ENCODE measurements around the gene ADAMTS2.

The ADAMTS2 gene

GRCh38 chr5:179306191-179307012 lies 38.9 kb downstream of the ADAMTS2 start:
- H3K4me3 Mint-ChIP-seq, result no peak overlapping the region
- H3K27ac Mint-ChIP-seq, result no peak overlapping the region
- peaks cover 3% of the 10 kb centered on the region for H3K36me3 Mint-ChIP-seq
- H3K9me3 Mint-ChIP-seq (ENCODE audit: low read depth), result peaks cover 18% of the 10 kb centered on the region
- H3K27me3 Mint-ChIP-seq, result peaks cover 3% of the 10 kb centered on the region
- H3K4me1 Mint-ChIP-seq (ENCODE audit: low read depth), result no peaks in the 10 kb centered on the region

DNA sequence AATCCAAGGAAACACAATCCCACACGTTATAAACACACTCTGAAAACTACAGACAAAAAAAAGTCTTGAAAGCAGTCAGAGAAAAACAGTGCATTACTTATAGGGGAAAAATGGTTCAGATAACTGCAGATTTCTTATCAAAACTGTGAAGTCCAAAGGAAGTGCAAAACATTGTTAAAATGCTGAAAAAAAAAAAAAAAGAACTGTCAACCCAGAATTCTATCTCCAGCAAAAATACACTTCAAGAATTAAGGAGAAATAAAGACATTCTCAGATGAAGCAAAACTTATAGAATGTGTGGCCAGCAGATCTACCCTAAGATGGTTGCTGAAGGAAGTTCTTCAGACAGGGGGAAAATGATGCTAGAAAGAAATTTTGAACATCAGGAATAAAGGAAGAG lies 40.4 kb downstream of the ADAMTS2 start:
- Mint-ChIP-seq H3K4me3 (no peak overlapping the region), H3K27ac (no peak overlapping the region), H3K9me3 (ENCODE audit: low read depth) (peaks cover 18% of the 10 kb centered on the region), H3K36me3 (peaks cover 3% of the 10 kb centered on the region), H3K27me3 (peaks cover 4% of the 10 kb centered on the region), H3K4me1 (ENCODE audit: low read depth) (no peaks in the 10 kb centered on the region)

DNA sequence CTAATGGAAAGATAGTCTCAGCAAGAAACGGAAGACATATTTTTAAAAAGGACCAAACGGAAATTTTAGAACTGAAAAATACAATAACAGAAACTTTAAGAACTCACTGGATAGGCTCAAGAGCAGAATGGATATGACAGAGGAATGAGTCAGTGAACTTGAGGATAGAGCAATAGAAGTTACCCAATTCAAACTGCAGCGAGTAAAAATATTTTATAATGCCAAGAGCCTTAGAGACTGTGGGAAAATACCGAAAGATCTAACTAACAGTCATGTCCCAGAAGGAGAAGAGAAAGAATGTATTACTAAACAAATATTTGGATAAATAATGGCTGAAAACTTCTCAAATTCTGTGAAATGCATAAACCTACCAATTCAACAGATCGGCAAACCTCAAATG lies 40.8 kb downstream of the ADAMTS2 start:
- Mint-ChIP-seq H3K4me3 (no peak overlapping the region), H3K36me3 (peaks cover 3% of the 10 kb centered on the region), H3K4me1 (ENCODE audit: low read depth) (no peaks in the 10 kb centered on the region), H3K9me3 (ENCODE audit: low read depth) (peaks cover 18% of the 10 kb centered on the region), H3K27ac (no peak overlapping the region), H3K27me3 (peaks cover 4% of the 10 kb centered on the region)

GRCh38 chr5:179303451-179304200 lies 41.6 kb downstream of the ADAMTS2 start:
- Mint-ChIP-seq H3K9me3 (ENCODE audit: low read depth) (peaks cover 22% of the 10 kb centered on the region), H3K27ac (no peak overlapping the region), H3K4me3 (no peak overlapping the region), H3K36me3 (peaks cover 3% of the 10 kb centered on the region), H3K4me1 (ENCODE audit: low read depth) (no peaks in the 10 kb centered on the region), H3K27me3 (peaks cover 7% of the 10 kb centered on the region)

DNA sequence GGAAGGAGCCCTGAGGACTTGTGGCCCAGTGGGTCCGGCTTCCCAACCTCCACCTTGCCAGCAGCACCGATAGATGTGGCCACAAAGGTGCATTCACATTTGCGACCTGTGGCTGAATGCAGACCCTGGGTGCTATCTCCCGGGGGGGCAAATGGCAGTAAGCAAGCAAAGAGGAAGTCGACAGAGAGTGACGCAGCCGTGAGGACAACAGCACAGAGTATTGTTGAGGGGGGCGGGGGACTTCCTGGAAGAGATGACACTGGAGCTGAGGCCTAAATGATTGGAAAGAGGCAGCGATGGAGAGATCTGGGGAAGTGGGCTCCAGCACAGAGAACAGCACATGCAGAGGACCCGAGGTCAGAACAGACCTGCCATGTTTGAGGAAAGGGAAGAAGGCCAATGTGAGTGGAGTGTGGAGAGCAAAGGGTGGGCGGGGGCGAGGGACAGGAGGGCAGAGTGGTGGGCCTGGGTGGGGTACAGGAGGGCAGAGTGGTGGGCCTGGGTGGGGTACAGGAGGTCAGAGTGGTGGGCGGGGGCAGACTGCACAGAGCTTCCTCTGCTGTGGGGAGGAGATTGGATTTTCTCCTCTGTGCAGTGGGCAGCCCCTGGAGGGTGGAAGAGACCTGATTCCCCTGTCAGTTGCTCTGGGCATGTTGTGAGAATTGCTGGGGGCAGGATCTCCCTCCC lies 42.6 kb downstream of the ADAMTS2 start:
- H3K36me3 Mint-ChIP-seq, result peaks cover 3% of the 10 kb centered on the region
- peaks cover 26% of the 10 kb centered on the region for H3K9me3 Mint-ChIP-seq (ENCODE audit: low read depth)
- H3K4me1 Mint-ChIP-seq (ENCODE audit: low read depth), result no peaks in the 10 kb centered on the region
- peaks cover 7% of the 10 kb centered on the region for H3K27me3 Mint-ChIP-seq
- no peak overlapping the region for H3K27ac Mint-ChIP-seq
- no peak overlapping the region for H3K4me3 Mint-ChIP-seq

GRCh38 chr5:179301796-179302195 lies 43.5 kb downstream of the ADAMTS2 start:
- Mint-ChIP-seq H3K9me3 (ENCODE audit: low read depth) (peaks cover 26% of the 10 kb centered on the region), H3K36me3 (peaks cover 3% of the 10 kb centered on the region)

DNA sequence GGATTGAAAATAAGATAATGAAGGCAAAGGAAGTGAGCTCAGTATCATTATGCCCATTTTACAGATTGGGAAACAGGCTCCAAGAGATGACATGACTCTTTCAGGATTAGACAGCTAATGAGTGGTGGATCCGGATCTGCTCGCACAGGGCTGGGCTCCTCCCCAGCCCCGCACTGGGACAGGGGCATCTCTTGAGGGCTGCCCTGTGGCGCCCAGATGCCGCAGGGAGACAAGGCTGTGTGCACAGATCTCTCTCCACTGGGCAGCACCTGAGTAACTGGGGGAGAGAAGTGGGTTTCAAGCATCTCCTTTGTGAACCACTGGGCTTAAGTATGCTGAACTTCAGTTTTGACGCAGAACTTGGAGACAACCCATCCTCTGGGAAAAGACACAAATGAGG lies 43.9 kb downstream of the ADAMTS2 start:
- Mint-ChIP-seq H3K4me3 (no peak overlapping the region), H3K27me3 (peaks cover 6% of the 10 kb centered on the region), H3K9me3 (ENCODE audit: low read depth) (peaks cover 26% of the 10 kb centered on the region), H3K4me1 (ENCODE audit: low read depth) (no peaks in the 10 kb centered on the region), H3K36me3 (peaks cover 3% of the 10 kb centered on the region), H3K27ac (no peak overlapping the region)

More at GRCh38 chr5:179301796-179302195, 43.5 kb downstream of the ADAMTS2 start:
- H3K27ac Mint-ChIP-seq, result no peak overlapping the region
- no peak overlapping the region for H3K4me3 Mint-ChIP-seq
- H3K27me3 Mint-ChIP-seq, result peaks cover 6% of the 10 kb centered on the region
- H3K4me1 Mint-ChIP-seq (ENCODE audit: low read depth), result no peaks in the 10 kb centered on the region

GRCh38 chr5:179300581-179301180 lies 44.6 kb downstream of the ADAMTS2 start:
- peaks cover 6% of the 10 kb centered on the region for H3K27me3 Mint-ChIP-seq
- H3K4me1 Mint-ChIP-seq (ENCODE audit: low read depth), result no peaks in the 10 kb centered on the region
- H3K36me3 Mint-ChIP-seq, result peaks cover 3% of the 10 kb centered on the region
- H3K9me3 Mint-ChIP-seq (ENCODE audit: low read depth), result peaks cover 23% of the 10 kb centered on the region
- H3K27ac Mint-ChIP-seq, result no peak overlapping the region
- H3K4me3 Mint-ChIP-seq, result no peak overlapping the region

- Mint-ChIP-seq H3K9me3 (ENCODE audit: low read depth) (peaks cover 8% of the 10 kb centered on the region), H3K4me3 (no peak overlapping the region), H3K27ac (no peak overlapping the region), H3K36me3 (no peaks in the 10 kb centered on the region), H3K27me3 (peaks cover 6% of the 10 kb centered on the region), H3K4me1 (ENCODE audit: low read depth) (no peaks in the 10 kb centered on the region)
Measured at GRCh38 chr5:179298181-179298993, 46.9 kb downstream of the ADAMTS2 start.

GRCh38 chr5:179297486-179298180 lies 47.6 kb downstream of the ADAMTS2 start:
- Mint-ChIP-seq H3K4me3 (no peak overlapping the region), H3K27ac (no peak overlapping the region), H3K27me3 (peaks cover 6% of the 10 kb centered on the region), H3K36me3 (no peaks in the 10 kb centered on the region), H3K4me1 (ENCODE audit: low read depth) (no peaks in the 10 kb centered on the region), H3K9me3 (ENCODE audit: low read depth) (peaks cover 8% of the 10 kb centered on the region)

GRCh38 chr5:179297026-179297425 lies 48.2 kb downstream of the ADAMTS2 start:
- H3K4me1 Mint-ChIP-seq (ENCODE audit: low read depth), result no peaks in the 10 kb centered on the region
- no peaks in the 10 kb centered on the region for H3K36me3 Mint-ChIP-seq
- H3K27me3 Mint-ChIP-seq, result peaks cover 6% of the 10 kb centered on the region
- no peak overlapping the region for H3K27ac Mint-ChIP-seq
- H3K4me3 Mint-ChIP-seq, result no peak overlapping the region
- H3K9me3 Mint-ChIP-seq (ENCODE audit: low read depth), result peaks cover 8% of the 10 kb centered on the region

DNA sequence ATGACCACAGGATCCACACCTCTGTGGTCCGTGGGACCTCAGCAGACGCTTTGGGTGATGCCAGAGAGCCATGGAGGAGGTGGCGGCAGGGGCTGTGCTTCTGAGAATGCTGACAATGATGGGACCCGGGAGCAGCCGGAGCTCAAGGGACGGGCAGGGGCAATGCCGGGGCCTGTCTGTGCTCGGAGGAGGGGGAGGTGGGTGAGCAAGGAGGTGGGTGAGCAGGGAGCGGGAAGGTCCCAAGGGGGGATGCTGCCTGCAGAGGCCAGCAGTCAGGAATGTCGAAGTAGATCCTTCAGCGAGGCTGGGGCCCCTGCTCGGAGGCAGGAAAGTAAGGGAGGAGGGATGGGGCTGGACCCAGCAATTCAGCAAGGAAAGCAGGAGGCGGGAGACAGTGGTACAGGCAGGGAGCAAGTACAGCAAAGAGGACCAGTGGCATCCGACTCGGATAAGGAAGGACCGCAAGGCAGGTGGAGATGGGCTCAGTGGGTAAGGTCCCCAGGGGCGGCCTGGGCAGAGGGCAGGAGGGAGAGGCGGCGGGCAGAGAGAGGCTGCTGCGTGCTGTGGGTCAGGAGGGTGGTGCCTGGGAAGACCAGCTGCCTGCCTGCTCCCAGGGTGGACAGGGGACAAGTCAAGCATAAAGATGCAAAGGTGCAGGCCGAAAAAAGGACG lies 49.0 kb downstream of the ADAMTS2 start:
- Mint-ChIP-seq H3K4me1 (ENCODE audit: low read depth) (no peaks in the 10 kb centered on the region), H3K27me3 (peaks cover 6% of the 10 kb centered on the region), H3K9me3 (ENCODE audit: low read depth) (peaks cover 8% of the 10 kb centered on the region), H3K4me3 (no peak overlapping the region), H3K27ac (no peak overlapping the region), H3K36me3 (no peaks in the 10 kb centered on the region)

DNA sequence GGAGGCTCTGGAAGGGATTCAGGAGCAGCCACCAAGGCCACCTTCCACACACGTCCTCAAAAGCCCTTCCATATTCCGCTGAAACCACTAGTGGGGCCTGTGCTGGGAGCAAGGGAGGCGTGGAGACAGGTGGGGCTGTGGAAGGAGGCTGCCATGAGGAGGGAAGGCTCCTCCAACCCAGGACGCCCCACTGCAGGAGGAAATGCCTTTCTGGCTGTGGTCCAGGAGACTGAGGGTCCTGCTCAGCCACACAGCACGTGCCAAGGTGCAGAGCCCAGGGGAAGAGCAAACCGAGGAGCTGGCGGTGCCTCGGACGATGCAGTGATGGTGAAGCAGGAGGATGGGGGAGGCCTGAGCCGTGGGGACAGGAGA lies 49.5 kb downstream of the ADAMTS2 start:
- H3K27ac Mint-ChIP-seq, result no peak overlapping the region
- H3K36me3 Mint-ChIP-seq, result no peaks in the 10 kb centered on the region
- peaks cover 8% of the 10 kb centered on the region for H3K9me3 Mint-ChIP-seq (ENCODE audit: low read depth)
- no peaks in the 10 kb centered on the region for H3K4me1 Mint-ChIP-seq (ENCODE audit: low read depth)
- H3K27me3 Mint-ChIP-seq, result peaks cover 6% of the 10 kb centered on the region
- no peak overlapping the region for H3K4me3 Mint-ChIP-seq
